Loucy (cell line): Measurements from ENCODE around the gene ITPKA.

ENCODE experiments used
- CTCF ChIP-seq: fragments of 200-600 bp; sonication (generic); conservative IDR thresholded peaks from 2 replicates; pipeline ENCODE4 v1.5.1; 2014; ENCODE audit warnings: mild to moderate bottlenecking, antibody characterized with exemption, low read length
- EZH2phosphoT487 ChIP-seq: fragments of 200-600 bp; IDR thresholded peaks from 2 replicates; pipeline ENCODE4 v1.6.1; 2018; ENCODE audit warnings: antibody characterized with exemption, mild to moderate bottlenecking, moderate library complexity, borderline replicate concordance

GRCh38 chr15:41546851-41547786 lies 53.4 kb downstream of the ITPKA start:
- TF ChIP-seq CTCF (no peak), EZH2phosphoT487 (no peak)
